Osteoblast (primary cell): ENCODE measurements around the gene CELF2. TPM values are rescaled to one million over a fixed set of nuclear protein-coding genes. Genes with fewer than 3 reads are reported as not detected.

ENCODE experiments used
- DNase-seq: peaks from one replicate; pipeline ENCODE4 v3.0.0; 2011; ENCODE audit warnings: low spot score, mixed read lengths; ENCODE audit not compliant: insufficient read length; ENCODE audit errors: missing footprints
- H2AFZ ChIP-seq: 2 replicates; pipeline ENCODE4 v1.6.0; 2011; ENCODE audit warnings: mild to moderate bottlenecking, low read length
- H3K27ac ChIP-seq: 2 replicates; pipeline ENCODE4 v1.5.1; 2011; ENCODE audit warnings: mild to moderate bottlenecking, low read depth, low read length, moderate library complexity
- H3K27me3 ChIP-seq: 2 replicates; pipeline ENCODE4 v1.6.0; 2012; ENCODE audit warnings: mild to moderate bottlenecking, control low read depth, inconsistent platforms, low read length, moderate library complexity; ENCODE audit not compliant: insufficient read depth
- H3K36me3 ChIP-seq: 2 replicates; pipeline ENCODE4 v1.5.1; 2011; ENCODE audit warnings: mild to moderate bottlenecking, low read length, control low read depth, moderate library complexity; ENCODE audit not compliant: insufficient read depth
- H3K4me1 ChIP-seq: 2 replicates; pipeline ENCODE4 v1.5.1; 2011; ENCODE audit warnings: mild to moderate bottlenecking, low read length, control low read depth, moderate library complexity; ENCODE audit not compliant: insufficient read depth
- H3K4me2 ChIP-seq: 2 replicates; pipeline ENCODE4 v1.6.0; 2011; ENCODE audit warnings: mild to moderate bottlenecking, low read length; ENCODE audit not compliant: insufficient read depth
- H3K4me3 ChIP-seq: fragments of 200-600 bp; sonication (generic); 3 replicates; pipeline ENCODE4 v1.5.1; 2012; ENCODE audit warnings: mild to moderate bottlenecking, low read length, inconsistent platforms; ENCODE audit not compliant: insufficient read depth
- H3K79me2 ChIP-seq: 2 replicates; pipeline ENCODE4 v1.6.0; 2012; ENCODE audit warnings: mild to moderate bottlenecking, low read length, control low read depth, inconsistent platforms; ENCODE audit not compliant: insufficient read depth
- H3K9me3 ChIP-seq: 2 replicates; pipeline ENCODE4 v1.5.1; 2011; ENCODE audit warnings: low read depth, low read length, control low read depth
- H4K20me1 ChIP-seq: 2 replicates; pipeline ENCODE4 v1.6.0; 2012; ENCODE audit warnings: mild to moderate bottlenecking, low read length, control low read depth; ENCODE audit not compliant: insufficient read depth
- total RNA-seq: library from RNA; depleted of rRNA; stranded (reverse); fragments of >200 nt; gene quantifications from 2 replicates; pipeline ENCODE4 v1.2.3, GENCODE V29; 2012
- TF ChIP-seq, protein P1 (sequence below): IDR thresholded peaks from 2 replicates; pipeline ENCODE4 v1.5.1; 2011; ENCODE audit warnings: mild to moderate bottlenecking, low read depth, low read length, moderate library complexity; ENCODE audit errors: extremely low read depth

The CELF2 gene
- total RNA-seq, 1 donor, result 7.6 TPM

DNA sequence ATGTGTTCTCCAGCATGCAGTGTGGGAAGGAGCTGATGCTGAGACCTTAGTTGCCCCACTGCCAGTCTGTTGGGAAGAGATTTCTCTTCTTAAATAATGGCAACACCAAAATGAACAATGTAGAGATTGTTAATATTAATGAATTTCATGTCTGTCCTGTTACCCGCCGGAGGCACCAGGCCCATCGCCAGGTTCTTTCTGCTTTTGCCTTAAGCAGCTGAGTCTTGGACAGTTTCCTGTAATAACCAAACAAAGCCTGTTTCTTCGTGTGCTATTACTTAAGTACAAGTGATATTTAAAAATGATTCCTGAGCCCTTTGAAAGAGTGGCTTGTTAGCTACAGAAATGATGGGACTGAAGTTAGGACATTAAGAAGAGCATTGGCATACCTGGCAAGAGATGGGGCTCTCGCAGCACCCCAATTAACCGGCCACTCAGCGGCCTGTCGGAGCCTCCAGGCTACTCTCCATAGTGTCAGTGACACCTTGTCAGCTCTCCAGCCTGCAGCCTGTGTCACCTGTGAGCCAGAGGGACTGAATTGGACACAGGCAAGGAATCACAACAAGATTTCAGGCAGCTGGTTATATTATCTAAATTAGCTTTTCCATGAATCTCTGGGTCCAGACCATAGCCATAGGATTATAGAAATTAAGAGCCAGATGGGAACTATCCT, 142.0 kb downstream of the CELF2 start:
- no peak for DNase-seq
- Histone ChIP-seq H3K27ac (no peak overlapping the region), H2AFZ (no peak overlapping the region), H3K4me1 (no peaks in the 10 kb centered on the region), H3K4me2 (no peak overlapping the region), H3K36me3 (no peaks in the 10 kb centered on the region), H3K4me3 (no peak overlapping the region), H3K27me3 (no peaks in the 10 kb centered on the region), H4K20me1 (no peaks in the 10 kb centered on the region), H3K79me2 (no peaks in the 10 kb centered on the region), H3K9me3 (no peaks in the 10 kb centered on the region)
- TF ChIP-seq, protein P1, sequence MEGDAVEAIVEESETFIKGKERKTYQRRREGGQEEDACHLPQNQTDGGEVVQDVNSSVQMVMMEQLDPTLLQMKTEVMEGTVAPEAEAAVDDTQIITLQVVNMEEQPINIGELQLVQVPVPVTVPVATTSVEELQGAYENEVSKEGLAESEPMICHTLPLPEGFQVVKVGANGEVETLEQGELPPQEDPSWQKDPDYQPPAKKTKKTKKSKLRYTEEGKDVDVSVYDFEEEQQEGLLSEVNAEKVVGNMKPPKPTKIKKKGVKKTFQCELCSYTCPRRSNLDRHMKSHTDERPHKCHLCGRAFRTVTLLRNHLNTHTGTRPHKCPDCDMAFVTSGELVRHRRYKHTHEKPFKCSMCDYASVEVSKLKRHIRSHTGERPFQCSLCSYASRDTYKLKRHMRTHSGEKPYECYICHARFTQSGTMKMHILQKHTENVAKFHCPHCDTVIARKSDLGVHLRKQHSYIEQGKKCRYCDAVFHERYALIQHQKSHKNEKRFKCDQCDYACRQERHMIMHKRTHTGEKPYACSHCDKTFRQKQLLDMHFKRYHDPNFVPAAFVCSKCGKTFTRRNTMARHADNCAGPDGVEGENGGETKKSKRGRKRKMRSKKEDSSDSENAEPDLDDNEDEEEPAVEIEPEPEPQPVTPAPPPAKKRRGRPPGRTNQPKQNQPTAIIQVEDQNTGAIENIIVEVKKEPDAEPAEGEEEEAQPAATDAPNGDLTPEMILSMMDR, result no peak

GRCh38 chr10:11161096-11161495, 143.4 kb downstream of the CELF2 start:
- H3K9me3 ChIP-seq, result no peaks in the 10 kb centered on the region
- TF ChIP-seq, protein P1, result no peak
- no peak for DNase-seq
- H2AFZ ChIP-seq, result no peak overlapping the region
- no peaks in the 10 kb centered on the region for H3K4me1 ChIP-seq
- no peak overlapping the region for H3K27ac ChIP-seq
- H4K20me1 ChIP-seq, result no peaks in the 10 kb centered on the region
- H3K36me3 ChIP-seq, result no peaks in the 10 kb centered on the region
- H3K4me2 ChIP-seq, result no peak overlapping the region
- no peaks in the 10 kb centered on the region for H3K79me2 ChIP-seq
- H3K27me3 ChIP-seq, result no peaks in the 10 kb centered on the region
- no peak overlapping the region for H3K4me3 ChIP-seq

DNA sequence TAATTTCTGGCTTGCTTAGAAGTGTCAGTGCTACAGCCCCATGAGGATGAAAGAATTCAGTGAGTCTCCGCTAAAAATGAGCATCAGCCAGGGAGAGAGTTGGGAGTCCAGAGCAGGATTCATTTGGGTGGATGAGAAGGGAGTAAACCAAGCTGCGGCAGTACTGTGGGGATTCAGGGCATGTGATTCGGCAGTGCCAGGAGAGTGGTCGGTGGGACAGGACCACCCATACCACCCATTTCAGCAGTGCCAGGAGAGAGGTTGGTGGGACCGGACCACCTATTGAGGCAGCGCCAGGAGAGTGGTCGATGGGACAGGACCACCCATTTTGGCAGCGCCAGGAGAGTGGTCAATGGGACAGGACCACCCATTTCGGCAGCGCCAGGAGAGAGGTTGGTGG, 144.2 kb downstream of the CELF2 start:
- Histone ChIP-seq H3K27ac (no peak overlapping the region), H4K20me1 (no peaks in the 10 kb centered on the region), H2AFZ (no peak overlapping the region), H3K36me3 (no peaks in the 10 kb centered on the region), H3K4me2 (no peak overlapping the region), H3K9me3 (no peaks in the 10 kb centered on the region), H3K4me3 (no peak overlapping the region), H3K27me3 (no peaks in the 10 kb centered on the region), H3K79me2 (no peaks in the 10 kb centered on the region), H3K4me1 (no peaks in the 10 kb centered on the region)
- TF ChIP-seq, protein P1, result no peak
- DNase-seq, result no peak

GRCh38 chr10:11162828-11163599, 145.3 kb downstream of the CELF2 start:
- H3K4me2 ChIP-seq, result no peak overlapping the region
- H2AFZ ChIP-seq, result no peak overlapping the region
- TF ChIP-seq, protein P1, result no peak
- no peaks in the 10 kb centered on the region for H4K20me1 ChIP-seq
- H3K27ac ChIP-seq, result no peak overlapping the region
- H3K27me3 ChIP-seq, result no peaks in the 10 kb centered on the region
- H3K9me3 ChIP-seq, result no peaks in the 10 kb centered on the region
- H3K79me2 ChIP-seq, result no peaks in the 10 kb centered on the region
- no peak for DNase-seq
- no peaks in the 10 kb centered on the region for H3K36me3 ChIP-seq
- H3K4me3 ChIP-seq, result no peak overlapping the region
- H3K4me1 ChIP-seq, result no peaks in the 10 kb centered on the region
